HG02970 (cell line): Measurements from ENCODE around the gene PLEKHG7.

ENCODE experiments used
- ATAC-seq: cut with Tn5 transposase; IDR thresholded peaks from one replicate; pipeline ENCODE4 v1.9.1; 2021; ENCODE audit warnings: mild to moderate bottlenecking, moderate library complexity, moderate number of reproducible peaks; ENCODE audit not compliant: unreplicated experiment, low FRiP score

Gene PLEKHG7

GRCh38 chr12:92703786-92704185 is 997 bp downstream of the PLEKHG7 start:
- ATAC-seq, result no peak

GRCh38 chr12:92706594-92706993 is 3.8 kb downstream of the PLEKHG7 start:
- no peak for ATAC-seq

GRCh38 chr12:92707926-92708325 is 5.1 kb downstream of the PLEKHG7 start:
- ATAC-seq, result no peak

GRCh38 chr12:92715625-92716024 is 12.8 kb downstream of the PLEKHG7 start:
- ATAC-seq, result no peak

GRCh38 chr12:92717202-92717601 is 14.4 kb downstream of the PLEKHG7 start:
- no peak for ATAC-seq

GRCh38 chr12:92718483-92718990 is 15.7 kb downstream of the PLEKHG7 start:
- ATAC-seq, result no peak

- ATAC-seq, result no peak
Measured at GRCh38 chr12:92719674-92720073, 16.9 kb downstream of the PLEKHG7 start.

GRCh38 chr12:92721130-92721529 is 18.3 kb downstream of the PLEKHG7 start:
- no peak for ATAC-seq

- no peak for ATAC-seq
Measured at GRCh38 chr12:92721656-92722055, 18.9 kb downstream of the PLEKHG7 start.

GRCh38 chr12:92722897-92723296 is 20.1 kb downstream of the PLEKHG7 start:
- no peak for ATAC-seq

- ATAC-seq, result no peak
Measured at GRCh38 chr12:92726850-92727249, 24.1 kb downstream of the PLEKHG7 start.

- ATAC-seq, result no peak
Measured at GRCh38 chr12:92729773-92730305, 27.1 kb downstream of the PLEKHG7 start.

- ATAC-seq, result no peak
Measured at GRCh38 chr12:92730758-92731157, 28.0 kb downstream of the PLEKHG7 start.

GRCh38 chr12:92732216-92732615 is 29.4 kb downstream of the PLEKHG7 start:
- ATAC-seq, result no peak

GRCh38 chr12:92732716-92733115 is 29.9 kb downstream of the PLEKHG7 start:
- no peak for ATAC-seq

GRCh38 chr12:92733181-92733580 is 30.4 kb downstream of the PLEKHG7 start:
- ATAC-seq, result no peak

- no peak for ATAC-seq
Measured at GRCh38 chr12:92733661-92734060, 30.9 kb downstream of the PLEKHG7 start.

GRCh38 chr12:92735131-92735721 is 32.4 kb downstream of the PLEKHG7 start:
- no peak for ATAC-seq

GRCh38 chr12:92736605-92737004 is 33.8 kb downstream of the PLEKHG7 start:
- ATAC-seq, result no peak

- no peak for ATAC-seq
Measured at GRCh38 chr12:92737855-92738850, 35.4 kb downstream of the PLEKHG7 start.

- ATAC-seq, result no peak
Measured at GRCh38 chr12:92739113-92739512, 36.3 kb downstream of the PLEKHG7 start.
